Nephron progenitor cell (in vitro differentiated cells): Measurements from ENCODE around the gene LRP11.

ENCODE experiments used
- DNase-seq: peaks from one replicate; pipeline ENCODE4 v3.0.0; 2021
- H3K27ac Mint-ChIP-seq: 2 replicates; pipeline ENCODE4 v1.8.0; 2021; ENCODE audit warnings: mild to moderate bottlenecking, moderate library complexity, mixed read lengths
- H3K27me3 Mint-ChIP-seq: 2 replicates; pipeline ENCODE4 v1.8.0; 2021; ENCODE audit warnings: mild to moderate bottlenecking, low read depth, mixed read lengths; ENCODE audit not compliant: poor library complexity
- H3K36me3 Mint-ChIP-seq: 2 replicates; pipeline ENCODE4 v1.8.0; 2021; ENCODE audit warnings: low read depth, mixed read lengths
- H3K4me1 Mint-ChIP-seq: 2 replicates; pipeline ENCODE4 v1.8.0; 2021; ENCODE audit warnings: mixed read lengths
- H3K4me3 Mint-ChIP-seq: 2 replicates; pipeline ENCODE4 v1.8.0; 2021; ENCODE audit warnings: mild to moderate bottlenecking, moderate library complexity, mixed read lengths
- H3K9me3 Mint-ChIP-seq: 2 replicates; pipeline ENCODE4 v1.8.0; 2021; ENCODE audit warnings: mild to moderate bottlenecking, moderate library complexity, mixed read lengths
- TF ChIP-seq, protein P1 (sequence below): fragments of 200-600 bp; sonication (generic); IDR thresholded peaks from 2 replicates; pipeline ENCODE4 v1.5.0; 2021; ENCODE audit warnings: antibody characterized with exemption

LRP11 gene

DNA sequence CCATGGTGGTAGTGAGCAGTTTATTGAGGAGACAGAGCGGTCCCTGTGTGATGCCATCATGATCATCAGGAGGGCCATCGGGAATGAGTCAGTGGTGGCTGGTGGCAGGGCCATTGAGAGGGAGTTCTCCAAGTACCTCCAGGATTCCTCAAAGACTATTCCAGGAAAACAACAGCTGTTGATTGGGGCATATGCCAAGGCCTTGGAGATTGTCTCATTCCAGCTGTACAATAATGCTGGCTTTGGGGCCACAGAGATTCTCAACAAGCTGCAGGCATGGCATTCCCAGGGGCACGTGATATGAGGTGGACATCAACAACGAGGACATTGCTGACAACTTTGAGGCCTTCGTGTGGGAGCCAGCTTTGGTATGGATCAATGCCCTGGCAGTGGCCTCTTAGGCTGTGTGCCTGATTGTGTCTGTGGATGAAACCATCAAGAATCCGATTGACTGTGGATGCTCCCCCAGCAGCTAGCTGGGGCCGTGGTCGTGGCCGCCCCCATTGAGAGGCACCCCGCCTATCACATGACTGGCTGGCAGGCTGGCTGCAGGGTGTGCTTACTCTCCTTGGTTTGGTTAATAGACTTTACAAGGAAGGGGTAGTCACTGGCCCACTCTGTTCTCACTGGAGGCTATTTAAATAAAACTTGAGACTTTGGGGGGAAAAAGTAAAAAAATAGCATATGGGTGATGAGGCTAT is 17.1 kb upstream of the LRP11 start:
- H3K4me1 Mint-ChIP-seq = no peaks in the 10 kb centered on the region
- DNase-seq = no peak
- no peak overlapping the region for H3K27ac Mint-ChIP-seq
- peaks cover 61% of the 10 kb centered on the region for H3K27me3 Mint-ChIP-seq
- H3K9me3 Mint-ChIP-seq = no peaks in the 10 kb centered on the region
- H3K36me3 Mint-ChIP-seq = no peaks in the 10 kb centered on the region
- TF ChIP-seq, protein P1, sequence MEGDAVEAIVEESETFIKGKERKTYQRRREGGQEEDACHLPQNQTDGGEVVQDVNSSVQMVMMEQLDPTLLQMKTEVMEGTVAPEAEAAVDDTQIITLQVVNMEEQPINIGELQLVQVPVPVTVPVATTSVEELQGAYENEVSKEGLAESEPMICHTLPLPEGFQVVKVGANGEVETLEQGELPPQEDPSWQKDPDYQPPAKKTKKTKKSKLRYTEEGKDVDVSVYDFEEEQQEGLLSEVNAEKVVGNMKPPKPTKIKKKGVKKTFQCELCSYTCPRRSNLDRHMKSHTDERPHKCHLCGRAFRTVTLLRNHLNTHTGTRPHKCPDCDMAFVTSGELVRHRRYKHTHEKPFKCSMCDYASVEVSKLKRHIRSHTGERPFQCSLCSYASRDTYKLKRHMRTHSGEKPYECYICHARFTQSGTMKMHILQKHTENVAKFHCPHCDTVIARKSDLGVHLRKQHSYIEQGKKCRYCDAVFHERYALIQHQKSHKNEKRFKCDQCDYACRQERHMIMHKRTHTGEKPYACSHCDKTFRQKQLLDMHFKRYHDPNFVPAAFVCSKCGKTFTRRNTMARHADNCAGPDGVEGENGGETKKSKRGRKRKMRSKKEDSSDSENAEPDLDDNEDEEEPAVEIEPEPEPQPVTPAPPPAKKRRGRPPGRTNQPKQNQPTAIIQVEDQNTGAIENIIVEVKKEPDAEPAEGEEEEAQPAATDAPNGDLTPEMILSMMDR = no peak
- H3K4me3 Mint-ChIP-seq = no peak overlapping the region

DNA sequence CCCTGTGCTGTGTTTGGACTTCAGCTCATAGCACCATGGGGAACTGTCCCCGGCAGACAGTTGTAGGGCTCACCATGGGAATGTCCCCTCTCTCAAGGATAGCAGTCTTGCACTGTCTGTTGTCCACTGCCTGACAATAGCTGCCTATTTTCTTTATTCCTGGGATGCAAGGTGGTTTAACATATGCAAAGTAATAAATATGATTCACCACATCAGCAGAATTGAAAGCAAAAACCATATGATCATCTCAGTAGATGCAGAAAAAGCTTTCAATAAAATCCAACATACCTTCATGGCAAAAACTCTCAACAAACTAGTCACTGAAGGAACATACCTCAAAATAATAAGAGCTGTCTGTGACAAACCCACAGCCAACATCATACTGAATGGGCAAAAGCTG is 13.5 kb upstream of the LRP11 start:
- peaks cover 16% of the 10 kb centered on the region for H3K9me3 Mint-ChIP-seq
- TF ChIP-seq, protein P1 = no peak
- no peaks in the 10 kb centered on the region for H3K36me3 Mint-ChIP-seq
- no peak for DNase-seq
- peaks cover 40% of the 10 kb centered on the region for H3K27me3 Mint-ChIP-seq
- H3K4me1 Mint-ChIP-seq = no peaks in the 10 kb centered on the region
- no peak overlapping the region for H3K4me3 Mint-ChIP-seq
- no peak overlapping the region for H3K27ac Mint-ChIP-seq

DNA sequence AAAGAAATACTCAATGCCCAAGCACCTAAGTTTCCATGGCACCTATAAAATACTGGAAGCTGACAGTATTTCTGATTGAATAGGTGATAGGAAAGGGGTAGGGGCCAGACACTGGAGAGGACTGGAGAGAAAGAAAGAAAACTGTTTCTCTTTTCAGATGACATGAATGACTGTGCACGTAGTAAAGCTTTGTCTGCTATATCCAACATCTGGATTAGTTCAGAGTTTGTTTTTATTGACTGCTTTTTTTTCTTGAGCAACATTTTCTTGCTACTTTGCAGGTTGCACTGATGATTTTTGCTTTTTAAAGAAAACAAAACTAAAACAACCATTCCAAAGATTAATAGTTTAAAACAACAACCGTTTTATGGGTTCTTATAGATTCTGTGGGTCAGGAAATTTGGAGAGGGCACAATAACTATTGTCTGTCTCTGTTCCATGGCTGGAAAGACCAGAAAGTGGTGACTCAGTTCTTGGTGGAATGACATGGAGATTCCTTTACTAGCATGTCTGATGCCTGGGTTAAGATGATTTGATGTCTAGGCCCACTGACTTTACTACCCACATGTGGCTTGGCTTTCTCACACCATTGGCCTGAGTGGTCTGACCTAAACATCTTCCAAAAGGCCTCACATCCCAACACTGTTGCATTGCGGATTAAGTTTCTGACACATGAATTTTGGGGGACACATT is 12.2 kb upstream of the LRP11 start:
- Mint-ChIP-seq H3K4me3 (no peak overlapping the region), H3K27ac (no peak overlapping the region), H3K36me3 (no peaks in the 10 kb centered on the region), H3K27me3 (peaks cover 35% of the 10 kb centered on the region), H3K4me1 (no peaks in the 10 kb centered on the region), H3K9me3 (peaks cover 28% of the 10 kb centered on the region)
- TF ChIP-seq, protein P1 = no peak
- no peak for DNase-seq

DNA sequence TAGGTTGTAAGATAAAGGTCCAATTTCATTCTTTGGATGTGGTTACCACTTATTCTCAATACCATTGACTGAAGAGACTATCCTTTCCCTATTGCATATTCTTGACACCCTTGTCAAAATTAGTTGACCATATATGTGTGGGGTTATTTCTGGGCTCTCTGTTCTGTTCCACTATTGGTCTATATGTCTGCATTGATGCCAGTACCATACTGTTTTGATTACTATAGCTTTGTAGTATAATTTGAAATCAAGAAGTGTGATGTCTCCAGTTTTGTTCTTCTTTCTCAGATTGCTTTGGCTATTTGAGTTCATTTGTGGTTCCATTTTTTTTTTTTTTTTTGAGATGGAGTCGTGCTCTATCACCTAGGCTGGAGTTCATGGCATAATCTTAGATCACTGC is 8.1 kb upstream of the LRP11 start:
- TF ChIP-seq, protein P1 = no peak

DNA sequence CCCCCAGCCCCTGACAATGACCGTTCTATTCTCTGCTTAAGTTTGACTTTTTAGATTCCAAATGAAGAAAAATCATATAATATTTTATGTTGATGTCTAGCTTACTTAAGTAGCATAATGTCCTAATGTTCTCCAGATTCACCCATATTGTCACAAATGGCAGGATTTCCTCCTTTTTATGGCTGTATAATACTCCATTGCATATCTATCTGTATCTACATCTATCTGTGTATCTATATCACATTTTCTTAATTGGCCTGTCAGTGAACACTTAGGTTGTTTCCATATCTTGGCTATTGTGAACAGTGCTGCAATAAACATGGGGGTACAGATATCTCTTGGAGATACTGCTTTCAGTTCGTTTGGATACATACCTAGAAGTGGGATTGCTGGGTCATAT is 7.0 kb upstream of the LRP11 start:
- Mint-ChIP-seq H3K4me1 (no peaks in the 10 kb centered on the region), H3K4me3 (no peak overlapping the region), H3K27me3 (peaks cover 24% of the 10 kb centered on the region), H3K27ac (no peak overlapping the region), H3K36me3 (no peaks in the 10 kb centered on the region), H3K9me3 (peaks cover 30% of the 10 kb centered on the region)
- DNase-seq = no peak
- TF ChIP-seq, protein P1 = no peak

More for the DNA sequence above, 8.1 kb upstream of the LRP11 start:
- H3K27ac Mint-ChIP-seq = no peak overlapping the region
- H3K4me1 Mint-ChIP-seq = no peaks in the 10 kb centered on the region
- H3K9me3 Mint-ChIP-seq = peaks cover 30% of the 10 kb centered on the region
- peaks cover 16% of the 10 kb centered on the region for H3K27me3 Mint-ChIP-seq
- H3K4me3 Mint-ChIP-seq = no peak overlapping the region
- no peak for DNase-seq
- no peaks in the 10 kb centered on the region for H3K36me3 Mint-ChIP-seq
